ENCODE results near the gene PJA1. TPM values are rescaled to one million over a fixed set of nuclear protein-coding genes. Genes with fewer than 3 reads are reported as not detected.

Gene PJA1
- total RNA-seq, 1 donor from 2014 or later: 18.1 TPM

- no peaks in the 10 kb centered on the region for H3K9me3 Mint-ChIP-seq
- no peaks in the 10 kb centered on the region for H3K36me3 Mint-ChIP-seq (ENCODE audit: low read depth)
- no peak for DNase-seq (ENCODE audit: low spot score)
- intact Hi-C loops (cut with micrococcal nuclease): no loop called here
- H3K27me3 Mint-ChIP-seq (ENCODE audit: low read depth): peaks cover 12% of the 10 kb centered on the region
- H3K4me1 Mint-ChIP-seq (ENCODE audit: low read depth): no peaks in the 10 kb centered on the region
- no peak overlapping the region for H3K27ac Mint-ChIP-seq
- no peak overlapping the region for H3K4me3 Mint-ChIP-seq (ENCODE audit: low read depth)
Measured at GRCh38 chrX:69131886-69132285, 33.4 kb downstream of the PJA1 start.

- H3K27me3 Mint-ChIP-seq (ENCODE audit: low read depth): peaks cover 12% of the 10 kb centered on the region
- intact Hi-C loops (cut with micrococcal nuclease): no loop called here
Measured at GRCh38 chrX:69130439-69130838, 34.8 kb downstream of the PJA1 start.

GRCh38 chrX:69128588-69128987, 36.7 kb downstream of the PJA1 start:
- intact Hi-C loops (cut with micrococcal nuclease): no loop called here
- Mint-ChIP-seq H3K27me3 (ENCODE audit: low read depth) (peaks cover 8% of the 10 kb centered on the region), H3K27ac (no peak overlapping the region), H3K9me3 (no peaks in the 10 kb centered on the region), H3K4me3 (ENCODE audit: low read depth) (no peak overlapping the region), H3K4me1 (ENCODE audit: low read depth) (no peaks in the 10 kb centered on the region), H3K36me3 (ENCODE audit: low read depth) (no peaks in the 10 kb centered on the region)
- no peak for DNase-seq (ENCODE audit: low spot score)

More at GRCh38 chrX:69130439-69130838, 34.8 kb downstream of the PJA1 start:
- no peaks in the 10 kb centered on the region for H3K9me3 Mint-ChIP-seq
- no peaks in the 10 kb centered on the region for H3K36me3 Mint-ChIP-seq (ENCODE audit: low read depth)
- DNase-seq (ENCODE audit: low spot score): no peak
- H3K27ac Mint-ChIP-seq: no peak overlapping the region
- no peaks in the 10 kb centered on the region for H3K4me1 Mint-ChIP-seq (ENCODE audit: low read depth)
- H3K4me3 Mint-ChIP-seq (ENCODE audit: low read depth): no peak overlapping the region

- H3K27me3 Mint-ChIP-seq (ENCODE audit: low read depth): peaks cover 5% of the 10 kb centered on the region
- no peak overlapping the region for H3K27ac Mint-ChIP-seq
- H3K4me1 Mint-ChIP-seq (ENCODE audit: low read depth): no peaks in the 10 kb centered on the region
- H3K4me3 Mint-ChIP-seq (ENCODE audit: low read depth): no peak overlapping the region
- intact Hi-C loops (cut with micrococcal nuclease): no loop called here
- H3K9me3 Mint-ChIP-seq: no peaks in the 10 kb centered on the region
- no peak for DNase-seq (ENCODE audit: low spot score)
- H3K36me3 Mint-ChIP-seq (ENCODE audit: low read depth): no peaks in the 10 kb centered on the region
Measured at GRCh38 chrX:69127466-69127865, 37.8 kb downstream of the PJA1 start.

- DNase-seq (ENCODE audit: low spot score): no peak
- Mint-ChIP-seq H3K36me3 (ENCODE audit: low read depth) (no peaks in the 10 kb centered on the region), H3K4me3 (ENCODE audit: low read depth) (no peak overlapping the region), H3K27me3 (ENCODE audit: low read depth) (peaks cover 5% of the 10 kb centered on the region), H3K27ac (no peak overlapping the region), H3K4me1 (ENCODE audit: low read depth) (no peaks in the 10 kb centered on the region), H3K9me3 (no peaks in the 10 kb centered on the region)
- intact Hi-C loops (cut with micrococcal nuclease): no loop called here
Measured at GRCh38 chrX:69126642-69127041, 38.6 kb downstream of the PJA1 start.

- Mint-ChIP-seq H3K36me3 (ENCODE audit: low read depth) (no peaks in the 10 kb centered on the region), H3K9me3 (no peaks in the 10 kb centered on the region), H3K27me3 (ENCODE audit: low read depth) (peaks cover 5% of the 10 kb centered on the region), H3K4me1 (ENCODE audit: low read depth) (no peaks in the 10 kb centered on the region), H3K27ac (no peak overlapping the region), H3K4me3 (ENCODE audit: low read depth) (no peak overlapping the region)
- DNase-seq (ENCODE audit: low spot score): no peak
- intact Hi-C loops (cut with micrococcal nuclease): no loop called here
Measured at GRCh38 chrX:69125094-69125493, 40.2 kb downstream of the PJA1 start.

- intact Hi-C loops (cut with micrococcal nuclease): no loop called here
- no peak overlapping the region for H3K4me3 Mint-ChIP-seq (ENCODE audit: low read depth)
- no peak for DNase-seq (ENCODE audit: low spot score)
- no peak overlapping the region for H3K27ac Mint-ChIP-seq
- H3K9me3 Mint-ChIP-seq: no peaks in the 10 kb centered on the region
- no peaks in the 10 kb centered on the region for H3K36me3 Mint-ChIP-seq (ENCODE audit: low read depth)
- no peaks in the 10 kb centered on the region for H3K4me1 Mint-ChIP-seq (ENCODE audit: low read depth)
- H3K27me3 Mint-ChIP-seq (ENCODE audit: low read depth): peaks cover 5% of the 10 kb centered on the region
Measured at GRCh38 chrX:69124108-69124507, 41.1 kb downstream of the PJA1 start.

- Mint-ChIP-seq H3K4me1 (ENCODE audit: low read depth) (no peaks in the 10 kb centered on the region), H3K9me3 (no peaks in the 10 kb centered on the region), H3K36me3 (ENCODE audit: low read depth) (no peaks in the 10 kb centered on the region), H3K27ac (no peak overlapping the region), H3K27me3 (ENCODE audit: low read depth) (peaks cover 5% of the 10 kb centered on the region), H3K4me3 (ENCODE audit: low read depth) (no peak overlapping the region)
- DNase-seq (ENCODE audit: low spot score): no peak
- intact Hi-C loops (cut with micrococcal nuclease): no loop called here
Measured at GRCh38 chrX:69123481-69123880, 41.8 kb downstream of the PJA1 start.

- Mint-ChIP-seq H3K27me3 (ENCODE audit: low read depth) (no peaks in the 10 kb centered on the region), H3K27ac (no peak overlapping the region), H3K9me3 (no peaks in the 10 kb centered on the region), H3K4me1 (ENCODE audit: low read depth) (no peaks in the 10 kb centered on the region), H3K36me3 (ENCODE audit: low read depth) (no peaks in the 10 kb centered on the region), H3K4me3 (ENCODE audit: low read depth) (no peak overlapping the region)
- intact Hi-C loops (cut with micrococcal nuclease): no loop called here
- DNase-seq (ENCODE audit: low spot score): no peak
Measured at GRCh38 chrX:69121321-69122000, 43.8 kb downstream of the PJA1 start.

GRCh38 chrX:69120476-69120875, 44.8 kb downstream of the PJA1 start:
- no peak overlapping the region for H3K27ac Mint-ChIP-seq
- no peaks in the 10 kb centered on the region for H3K36me3 Mint-ChIP-seq (ENCODE audit: low read depth)
- intact Hi-C loops (cut with micrococcal nuclease): no loop called here
- H3K9me3 Mint-ChIP-seq: no peaks in the 10 kb centered on the region
- DNase-seq (ENCODE audit: low spot score): no peak
- H3K4me1 Mint-ChIP-seq (ENCODE audit: low read depth): peaks cover 3% of the 10 kb centered on the region
- H3K27me3 Mint-ChIP-seq (ENCODE audit: low read depth): no peaks in the 10 kb centered on the region
- H3K4me3 Mint-ChIP-seq (ENCODE audit: low read depth): no peak overlapping the region

GRCh38 chrX:69119122-69119521, 46.1 kb downstream of the PJA1 start:
- H3K27me3 Mint-ChIP-seq (ENCODE audit: low read depth): no peaks in the 10 kb centered on the region
- DNase-seq (ENCODE audit: low spot score): no peak
- intact Hi-C loops (cut with micrococcal nuclease): no loop called here
- H3K9me3 Mint-ChIP-seq: no peaks in the 10 kb centered on the region
- no peak overlapping the region for H3K4me3 Mint-ChIP-seq (ENCODE audit: low read depth)
- peaks cover 6% of the 10 kb centered on the region for H3K4me1 Mint-ChIP-seq (ENCODE audit: low read depth)
- no peaks in the 10 kb centered on the region for H3K36me3 Mint-ChIP-seq (ENCODE audit: low read depth)
- H3K27ac Mint-ChIP-seq: no peak overlapping the region

GRCh38 chrX:69117876-69118526, 47.3 kb downstream of the PJA1 start:
- no peak overlapping the region for H3K4me3 Mint-ChIP-seq (ENCODE audit: low read depth)
- H3K4me1 Mint-ChIP-seq (ENCODE audit: low read depth): peaks cover 6% of the 10 kb centered on the region
- H3K27me3 Mint-ChIP-seq (ENCODE audit: low read depth): no peaks in the 10 kb centered on the region
- DNase-seq (ENCODE audit: low spot score): no peak
- no peaks in the 10 kb centered on the region for H3K9me3 Mint-ChIP-seq
- intact Hi-C loops (cut with micrococcal nuclease): no loop called here
- H3K27ac Mint-ChIP-seq: no peak overlapping the region
- H3K36me3 Mint-ChIP-seq (ENCODE audit: low read depth): no peaks in the 10 kb centered on the region

- no peak for DNase-seq (ENCODE audit: low spot score)
- no peaks in the 10 kb centered on the region for H3K9me3 Mint-ChIP-seq
- no peaks in the 10 kb centered on the region for H3K27me3 Mint-ChIP-seq (ENCODE audit: low read depth)
- H3K4me3 Mint-ChIP-seq (ENCODE audit: low read depth): no peak overlapping the region
- no peak overlapping the region for H3K27ac Mint-ChIP-seq
- H3K4me1 Mint-ChIP-seq (ENCODE audit: low read depth): peaks cover 6% of the 10 kb centered on the region
- intact Hi-C loops (cut with micrococcal nuclease): no loop called here
- H3K36me3 Mint-ChIP-seq (ENCODE audit: low read depth): no peaks in the 10 kb centered on the region
Measured at GRCh38 chrX:69116077-69116476, 49.2 kb downstream of the PJA1 start.

Measured in activated T-helper 2 cell treated with anti-CD3 and anti-CD28 coated beads, Interferon-gamma antibody, Interleukin-2, Interleukin-4, amounts not matched to agents 10 μg/mL and 5 μg/mL and 100 μg/mL, durations not matched to agents 14 hours and 24 hours and 36 hours (primary cell).